OCI-LY3 (cell line): ENCODE results near the gene ITPA.

Experiments used
- H2AFZ ChIP-seq: fragments of 200-600, 300-600 bp; shearing (Covaris generic); 2 replicates; pipeline ENCODE4 v1.6.0; 2014; ENCODE audit warnings: antibody characterized with exemption, low read depth, low read length
- H3K27ac ChIP-seq: fragments of 200-600, 300-600 bp; sonication (generic); 2 replicates; pipeline ENCODE4 v1.5.1; 2014; ENCODE audit warnings: mild to moderate bottlenecking, low read length, moderate library complexity, mixed read lengths
- H3K27me3 ChIP-seq: fragments of 200-600, 300-600 bp; sonication (generic); 2 replicates; pipeline ENCODE4 v1.6.1; 2014; ENCODE audit warnings: low read depth, low read length, mixed read lengths
- H3K36me3 ChIP-seq: fragments of 200-600, 300-600 bp; sonication (generic); replicated peaks from 2 replicates; pipeline ENCODE3; 2014; ENCODE audit warnings: low read depth, low read length, mixed read lengths
- H3K4me1 ChIP-seq: fragments of 300-600, 200-600 bp; sonication (generic); 2 replicates; pipeline ENCODE4 v1.6.1; 2014; ENCODE audit warnings: low read length, mixed read lengths
- H3K4me2 ChIP-seq: fragments of 200-600, 300-600 bp; sonication (generic); 2 replicates; pipeline ENCODE4 v1.6.1; 2014; ENCODE audit warnings: low read length, mixed read lengths
- H3K4me3 ChIP-seq: fragments of 300-600, 200-600 bp; sonication (generic); 2 replicates; pipeline ENCODE4 v1.5.1; 2014; ENCODE audit warnings: antibody characterized with exemption, mild to moderate bottlenecking, low read length, moderate library complexity
- H3K79me2 ChIP-seq: fragments of 300-600, 200-600 bp; shearing (Covaris generic); 2 replicates; pipeline ENCODE4 v1.6.1; 2014; ENCODE audit warnings: mild to moderate bottlenecking, low read length, mixed read lengths
- H3K9ac ChIP-seq: fragments of 300-600, 200-600 bp; shearing (Covaris generic); 2 replicates; pipeline ENCODE4 v1.6.0; 2014; ENCODE audit warnings: mild to moderate bottlenecking, low read length, moderate library complexity
- H3K9me3 ChIP-seq: fragments of 200-600, 300-600 bp; shearing (Covaris generic); 2 replicates; pipeline ENCODE4 v1.6.1; 2014; ENCODE audit warnings: low read length, mixed read lengths; ENCODE audit not compliant: insufficient read depth
- H4K20me1 ChIP-seq: fragments of 200-600, 300-600 bp; sonication (generic); 2 replicates; pipeline ENCODE4 v1.6.1; 2016; ENCODE audit warnings: low read length, mixed read lengths; ENCODE audit not compliant: insufficient read depth
- EZH2phosphoT487 ChIP-seq: fragments of 200-600 bp; shearing (Covaris generic); IDR thresholded peaks from 2 replicates; pipeline ENCODE4 v1.6.1; 2018; ENCODE audit warnings: antibody characterized with exemption, mixed run types, low read depth
- TF ChIP-seq, protein P1 (sequence below): fragments of 200-600, 300-600 bp; sonication (generic); IDR thresholded peaks from 2 replicates; pipeline ENCODE4 v1.5.1; 2014; ENCODE audit warnings: antibody characterized with exemption, low read length, low read depth

ITPA gene

GRCh38 chr20:3165473-3166337 is 43.6 kb upstream of the ITPA start:
- H3K27me3 ChIP-seq, result no peaks in the 10 kb centered on the region
- no peak overlapping the region for H3K9ac ChIP-seq
- H3K4me2 ChIP-seq, result no peak overlapping the region
- H3K4me3 ChIP-seq, result no peak overlapping the region
- no peaks in the 10 kb centered on the region for H3K4me1 ChIP-seq
- H3K36me3 ChIP-seq, result no peaks in the 10 kb centered on the region
- no peaks in the 10 kb centered on the region for H4K20me1 ChIP-seq
- no peak overlapping the region for H2AFZ ChIP-seq
- H3K27ac ChIP-seq, result no peak overlapping the region
- no peaks in the 10 kb centered on the region for H3K9me3 ChIP-seq
- no peaks in the 10 kb centered on the region for H3K79me2 ChIP-seq
- TF ChIP-seq, protein P1, sequence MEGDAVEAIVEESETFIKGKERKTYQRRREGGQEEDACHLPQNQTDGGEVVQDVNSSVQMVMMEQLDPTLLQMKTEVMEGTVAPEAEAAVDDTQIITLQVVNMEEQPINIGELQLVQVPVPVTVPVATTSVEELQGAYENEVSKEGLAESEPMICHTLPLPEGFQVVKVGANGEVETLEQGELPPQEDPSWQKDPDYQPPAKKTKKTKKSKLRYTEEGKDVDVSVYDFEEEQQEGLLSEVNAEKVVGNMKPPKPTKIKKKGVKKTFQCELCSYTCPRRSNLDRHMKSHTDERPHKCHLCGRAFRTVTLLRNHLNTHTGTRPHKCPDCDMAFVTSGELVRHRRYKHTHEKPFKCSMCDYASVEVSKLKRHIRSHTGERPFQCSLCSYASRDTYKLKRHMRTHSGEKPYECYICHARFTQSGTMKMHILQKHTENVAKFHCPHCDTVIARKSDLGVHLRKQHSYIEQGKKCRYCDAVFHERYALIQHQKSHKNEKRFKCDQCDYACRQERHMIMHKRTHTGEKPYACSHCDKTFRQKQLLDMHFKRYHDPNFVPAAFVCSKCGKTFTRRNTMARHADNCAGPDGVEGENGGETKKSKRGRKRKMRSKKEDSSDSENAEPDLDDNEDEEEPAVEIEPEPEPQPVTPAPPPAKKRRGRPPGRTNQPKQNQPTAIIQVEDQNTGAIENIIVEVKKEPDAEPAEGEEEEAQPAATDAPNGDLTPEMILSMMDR, result no peak
- no peak for TF ChIP-seq EZH2phosphoT487

GRCh38 chr20:3166338-3166912 is 42.9 kb upstream of the ITPA start:
- no peak overlapping the region for H3K4me2 ChIP-seq
- H3K27me3 ChIP-seq, result no peaks in the 10 kb centered on the region
- no peaks in the 10 kb centered on the region for H3K4me1 ChIP-seq
- no peak overlapping the region for H2AFZ ChIP-seq
- H3K4me3 ChIP-seq, result no peak overlapping the region
- H3K9me3 ChIP-seq, result no peaks in the 10 kb centered on the region
- no peak overlapping the region for H3K27ac ChIP-seq
- H3K9ac ChIP-seq, result no peak overlapping the region
- H4K20me1 ChIP-seq, result no peaks in the 10 kb centered on the region
- TF ChIP-seq, protein P1, result no peak
- no peak for TF ChIP-seq EZH2phosphoT487
- no peaks in the 10 kb centered on the region for H3K36me3 ChIP-seq
- no peaks in the 10 kb centered on the region for H3K79me2 ChIP-seq

DNA sequence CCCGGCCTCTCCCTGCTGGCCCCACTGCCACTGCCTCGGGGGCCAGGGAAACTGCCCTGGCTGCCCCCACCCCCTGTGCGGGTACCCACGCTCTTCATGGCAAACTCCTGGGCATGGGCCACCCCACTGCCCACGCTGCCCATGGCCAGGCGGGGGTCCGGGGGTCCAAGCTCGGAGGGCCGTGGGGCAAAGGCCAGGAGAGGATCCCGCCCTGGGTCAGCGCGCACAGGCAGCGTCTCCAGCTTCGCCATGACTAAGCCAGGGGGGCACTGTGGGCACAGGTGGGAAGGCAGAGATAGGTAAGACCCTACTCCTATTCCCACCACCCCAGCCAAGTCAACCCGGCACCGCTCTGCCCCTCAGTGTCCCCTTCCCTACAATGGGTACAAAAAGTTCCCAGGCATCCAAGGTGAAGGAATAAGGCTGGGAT is 42.4 kb upstream of the ITPA start:
- Histone ChIP-seq H3K36me3 (no peaks in the 10 kb centered on the region), H3K9ac (no peak overlapping the region), H3K27ac (no peak overlapping the region), H3K9me3 (no peaks in the 10 kb centered on the region), H3K4me3 (no peak overlapping the region), H3K4me1 (no peaks in the 10 kb centered on the region), H4K20me1 (no peaks in the 10 kb centered on the region), H2AFZ (no peak overlapping the region), H3K4me2 (no peak overlapping the region), H3K27me3 (peaks cover 4% of the 10 kb centered on the region), H3K79me2 (no peaks in the 10 kb centered on the region)
- no peak for TF ChIP-seq EZH2phosphoT487
- TF ChIP-seq, protein P1, result no peak

- no peaks in the 10 kb centered on the region for H3K79me2 ChIP-seq
- no peak overlapping the region for H3K9ac ChIP-seq
- H4K20me1 ChIP-seq, result no peaks in the 10 kb centered on the region
- H3K9me3 ChIP-seq, result no peaks in the 10 kb centered on the region
- H3K36me3 ChIP-seq, result no peaks in the 10 kb centered on the region
- no peak overlapping the region for H3K4me3 ChIP-seq
- H2AFZ ChIP-seq, result no peak overlapping the region
- H3K27me3 ChIP-seq, result peaks cover 12% of the 10 kb centered on the region
- TF ChIP-seq EZH2phosphoT487, result no peak
- TF ChIP-seq, protein P1, result no peak
- no peak overlapping the region for H3K27ac ChIP-seq
- peaks cover 5% of the 10 kb centered on the region for H3K4me1 ChIP-seq
- H3K4me2 ChIP-seq, result no peak overlapping the region
Observed at GRCh38 chr20:3167738-3168078, 41.6 kb upstream of the ITPA start.
